ENCODE data around the gene TPK1. TPM values are rescaled to one million over a fixed set of nuclear protein-coding genes. Genes with fewer than 3 reads are reported as not detected.

TPK1 gene
- total and polyA plus RNA-seq, 4 donors, result 6.7 to 14.1 (median 12.4) TPM

- Histone ChIP-seq H3K36me3 (ENCODE audit: control insufficient read depth in 1 of 2, insufficient read depth in 2 of 2, low read length in 1 of 2) (peaks cover 0 to 1% of the 10 kb centered on the region in 2 donors), H3K9me3 (ENCODE audit: control insufficient read depth, low read length) (no peaks in the 10 kb centered on the region), H3K27ac (ENCODE audit: low read depth in 1 of 2, low read length in 2 of 2) (no peak overlapping the region), H3K4me1 (ENCODE audit: control insufficient read depth in 1 of 2, insufficient read depth in 2 of 2, low read length in 2 of 2) (peaks cover 0 to 2% of the 10 kb centered on the region in 2 donors), H3K27me3 (ENCODE audit: control insufficient read depth in 1 of 2, insufficient read depth in 2 of 2, low read length in 1 of 2) (no peaks in the 10 kb centered on the region), H3K4me3 (ENCODE audit: low read length in 2 of 2) (no peak overlapping the region)
- DNase-seq (no peak), ATAC-seq (ENCODE audit: low FRiP score) (no peak)
- WGBS, 2 donors, result 96% methylated on average over 3 of the region's 3 CpGs
- intact Hi-C loops (cut with DNase I), result no loop called here
These were observed 287.3 kb downstream of the TPK1 start for GRCh38 chr7:144548556-144548955.

- ATAC-seq (ENCODE audit: low FRiP score) (no peak), DNase-seq (no peak)
- H3K4me1 ChIP-seq (ENCODE audit: control insufficient read depth in 1 of 2, insufficient read depth in 2 of 2, low read length in 2 of 2), result peaks cover 0 to 2% of the 10 kb centered on the region in 2 donors
- intact Hi-C loops (cut with DNase I), result no loop called here
- peaks cover 0 to 1% of the 10 kb centered on the region in 2 donors for H3K36me3 ChIP-seq (ENCODE audit: control insufficient read depth in 1 of 2, insufficient read depth in 2 of 2, low read length in 1 of 2)
- H3K9me3 ChIP-seq (ENCODE audit: control insufficient read depth, low read length), result no peaks in the 10 kb centered on the region
- H3K27me3 ChIP-seq (ENCODE audit: control insufficient read depth in 1 of 2, insufficient read depth in 2 of 2, low read length in 1 of 2), result no peaks in the 10 kb centered on the region
- no peak overlapping the region for H3K27ac ChIP-seq (ENCODE audit: low read depth in 1 of 2, low read length in 2 of 2)
- 96 to 100% methylated on average over 1 of the region's 1 CpG for WGBS, 2 donors
- H3K4me3 ChIP-seq (ENCODE audit: low read length in 2 of 2), result no peak overlapping the region
These were observed 288.0 kb downstream of the TPK1 start for GRCh38 chr7:144547888-144548287.

GRCh38 chr7:144546782-144547181 is 289.1 kb downstream of the TPK1 start:
- intact Hi-C loops (cut with DNase I), result no loop called here
- WGBS, 2 donors, result 79 to 81% methylated on average over 2 of the region's 2 CpGs

GRCh38 chr7:144545330-144545729 is 290.5 kb downstream of the TPK1 start:
- H3K27ac ChIP-seq (ENCODE audit: low read depth in 1 of 2, low read length in 2 of 2), result no peak overlapping the region
- no peaks in the 10 kb centered on the region for H3K4me1 ChIP-seq (ENCODE audit: control insufficient read depth in 1 of 2, insufficient read depth in 2 of 2, low read length in 2 of 2)
- H3K27me3 ChIP-seq (ENCODE audit: control insufficient read depth in 1 of 2, insufficient read depth in 2 of 2, low read length in 1 of 2), result no peaks in the 10 kb centered on the region
- no peak overlapping the region for H3K4me3 ChIP-seq (ENCODE audit: low read length in 2 of 2)
- DNase-seq, result no peak
- intact Hi-C loops (cut with DNase I), result no loop called here
- H3K36me3 ChIP-seq (ENCODE audit: control insufficient read depth in 1 of 2, insufficient read depth in 2 of 2, low read length in 1 of 2), result peaks cover 0 to 1% of the 10 kb centered on the region in 2 donors
- 83 to 88% methylated on average over 1 of the region's 1 CpG for WGBS, 2 donors
- ATAC-seq (ENCODE audit: low FRiP score), result no peak
- H3K9me3 ChIP-seq (ENCODE audit: control insufficient read depth, low read length), result no peaks in the 10 kb centered on the region

More at GRCh38 chr7:144546782-144547181, 289.1 kb downstream of the TPK1 start:
- ATAC-seq (ENCODE audit: low FRiP score), result no peak
- DNase-seq, result no peak
- H3K9me3 ChIP-seq (ENCODE audit: control insufficient read depth, low read length), result no peaks in the 10 kb centered on the region
- no peak overlapping the region for H3K4me3 ChIP-seq (ENCODE audit: low read length in 2 of 2)
- peaks cover 0 to 1% of the 10 kb centered on the region in 2 donors for H3K4me1 ChIP-seq (ENCODE audit: control insufficient read depth in 1 of 2, insufficient read depth in 2 of 2, low read length in 2 of 2)
- H3K36me3 ChIP-seq (ENCODE audit: control insufficient read depth in 1 of 2, insufficient read depth in 2 of 2, low read length in 1 of 2), result peaks cover 0 to 1% of the 10 kb centered on the region in 2 donors
- no peak overlapping the region for H3K27ac ChIP-seq (ENCODE audit: low read depth in 1 of 2, low read length in 2 of 2)
- H3K27me3 ChIP-seq (ENCODE audit: control insufficient read depth in 1 of 2, insufficient read depth in 2 of 2, low read length in 1 of 2), result no peaks in the 10 kb centered on the region

GRCh38 chr7:144534655-144535395 is 301.0 kb downstream of the TPK1 start:
- Histone ChIP-seq H3K9me3 (ENCODE audit: control insufficient read depth, low read length) (no peaks in the 10 kb centered on the region), H3K27me3 (ENCODE audit: control insufficient read depth in 1 of 2, insufficient read depth in 2 of 2, low read length in 1 of 2) (no peaks in the 10 kb centered on the region), H3K4me1 (ENCODE audit: control insufficient read depth in 1 of 2, insufficient read depth in 2 of 2, low read length in 2 of 2) (no peaks in the 10 kb centered on the region), H3K36me3 (ENCODE audit: control insufficient read depth in 1 of 2, insufficient read depth in 2 of 2, low read length in 1 of 2) (no peaks in the 10 kb centered on the region), H3K4me3 (ENCODE audit: low read length in 2 of 2) (no peak overlapping the region), H3K27ac (ENCODE audit: low read depth in 1 of 2, low read length in 2 of 2) (no peak overlapping the region)
- DNase-seq (no peak), ATAC-seq (ENCODE audit: low FRiP score) (no peak)
- WGBS, 2 donors, result 95 to 98% methylated on average over 3 of the region's 3 CpGs
- intact Hi-C loops (cut with DNase I), result no loop called here

GRCh38 chr7:144534196-144534595 is 301.7 kb downstream of the TPK1 start:
- 5 to 6% methylated on average over 4 of the region's 4 CpGs for WGBS, 2 donors
- no peaks in the 10 kb centered on the region for H3K27me3 ChIP-seq (ENCODE audit: control insufficient read depth in 1 of 2, insufficient read depth in 2 of 2, low read length in 1 of 2)

GRCh38 chr7:144531181-144531580 is 304.7 kb downstream of the TPK1 start:
- no peak overlapping the region for H3K4me3 ChIP-seq (ENCODE audit: low read length in 2 of 2)
- no peaks in the 10 kb centered on the region for H3K36me3 ChIP-seq (ENCODE audit: control insufficient read depth in 1 of 2, insufficient read depth in 2 of 2, low read length in 1 of 2)
- no peak overlapping the region for H3K27ac ChIP-seq (ENCODE audit: low read depth in 1 of 2, low read length in 2 of 2)
- DNase-seq, result no peak
- no peaks in the 10 kb centered on the region for H3K27me3 ChIP-seq (ENCODE audit: control insufficient read depth in 1 of 2, insufficient read depth in 2 of 2, low read length in 1 of 2)
- H3K4me1 ChIP-seq (ENCODE audit: control insufficient read depth in 1 of 2, insufficient read depth in 2 of 2, low read length in 2 of 2), result no peaks in the 10 kb centered on the region
- intact Hi-C loops (cut with DNase I), result no loop called here
- ATAC-seq (ENCODE audit: low FRiP score), result no peak
- no peaks in the 10 kb centered on the region for H3K9me3 ChIP-seq (ENCODE audit: control insufficient read depth, low read length)

More at GRCh38 chr7:144534196-144534595, 301.7 kb downstream of the TPK1 start:
- Histone ChIP-seq H3K9me3 (ENCODE audit: control insufficient read depth, low read length) (no peaks in the 10 kb centered on the region), H3K4me3 (ENCODE audit: low read length in 2 of 2) (no peak overlapping the region), H3K27ac (ENCODE audit: low read depth in 1 of 2, low read length in 2 of 2) (no peak overlapping the region), H3K4me1 (ENCODE audit: control insufficient read depth in 1 of 2, insufficient read depth in 2 of 2, low read length in 2 of 2) (no peaks in the 10 kb centered on the region), H3K36me3 (ENCODE audit: control insufficient read depth in 1 of 2, insufficient read depth in 2 of 2, low read length in 1 of 2) (no peaks in the 10 kb centered on the region)
- ATAC-seq (ENCODE audit: low FRiP score) (peak; percentile 62), DNase-seq (no peak)
- intact Hi-C loops (cut with DNase I), result no loop called here

- ATAC-seq (ENCODE audit: low FRiP score) (no peak), DNase-seq (no peak)
- 34 to 40% methylated on average over 3 of the region's 3 CpGs for WGBS, 2 donors
- Histone ChIP-seq H3K27ac (ENCODE audit: low read depth in 1 of 2, low read length in 2 of 2) (no peak overlapping the region), H3K9me3 (ENCODE audit: control insufficient read depth, low read length) (no peaks in the 10 kb centered on the region), H3K4me1 (ENCODE audit: control insufficient read depth in 1 of 2, insufficient read depth in 2 of 2, low read length in 2 of 2) (peaks cover 0 to 3% of the 10 kb centered on the region in 2 donors), H3K36me3 (ENCODE audit: control insufficient read depth in 1 of 2, insufficient read depth in 2 of 2, low read length in 1 of 2) (no peaks in the 10 kb centered on the region), H3K27me3 (ENCODE audit: control insufficient read depth in 1 of 2, insufficient read depth in 2 of 2, low read length in 1 of 2) (no peaks in the 10 kb centered on the region), H3K4me3 (ENCODE audit: low read length in 2 of 2) (no peak overlapping the region)
- intact Hi-C loops (cut with DNase I), result no loop called here
These were observed 306.5 kb downstream of the TPK1 start for GRCh38 chr7:144529269-144529926.

- no peak for DNase-seq
- Histone ChIP-seq H3K4me3 (ENCODE audit: low read length in 2 of 2) (no peak overlapping the region), H3K4me1 (ENCODE audit: control insufficient read depth in 1 of 2, insufficient read depth in 2 of 2, low read length in 2 of 2) (peaks cover 0 to 3% of the 10 kb centered on the region in 2 donors), H3K9me3 (ENCODE audit: control insufficient read depth, low read length) (no peaks in the 10 kb centered on the region), H3K27me3 (ENCODE audit: control insufficient read depth in 1 of 2, insufficient read depth in 2 of 2, low read length in 1 of 2) (no peaks in the 10 kb centered on the region), H3K36me3 (ENCODE audit: control insufficient read depth in 1 of 2, insufficient read depth in 2 of 2, low read length in 1 of 2) (no peaks in the 10 kb centered on the region), H3K27ac (ENCODE audit: low read depth in 1 of 2, low read length in 2 of 2) (no peak overlapping the region)
- ATAC-seq (ENCODE audit: low FRiP score), result no peak
- WGBS, 2 donors, result 85 to 92% methylated on average over 4 of the region's 4 CpGs
- intact Hi-C loops (cut with DNase I), result no loop called here
These were observed 307.3 kb downstream of the TPK1 start for GRCh38 chr7:144528536-144529045.

Data from aorta (tissue), 5 donors.